K562 (cell line): ENCODE results near the gene FRRS1L.

ENCODE experiments used
- CC2D1A ChIP-seq: fragments of 450-650 bp; IDR thresholded peaks from 2 replicates; pipeline ENCODE4 v1.6.1; 2017; ENCODE audit warnings: mild to moderate bottlenecking
- FOXK1 ChIP-seq: sonication (generic); formaldehyde crosslinking; IDR thresholded peaks from 2 replicates; pipeline ENCODE4 v1.8.0; 2022; ENCODE audit warnings: missing genetic modification reagents, mild to moderate bottlenecking, borderline replicate concordance
- MXI1 ChIP-seq: IDR thresholded peaks from 2 replicates; pipeline ENCODE4 v1.6.1; 2011; ENCODE audit warnings: low read depth, mild to moderate bottlenecking, improper control_type of control experiment, low read length
- SMARCA5 ChIP-seq: fragments of 450-650 bp; IDR thresholded peaks from 2 replicates; pipeline ENCODE4 v1.6.1; 2016
- ZNF668 ChIP-seq: fragments of 250-450 bp; sonication (Bioruptor Pico); IDR thresholded peaks from 2 replicates; pipeline ENCODE4 v1.8.0; 2022; ENCODE audit warnings: mild to moderate bottlenecking, inconsistent platforms
- TF ChIP-seq, protein P1 (sequence below), 3 experiments: IDR thresholded peaks in 2 of 3; conservative IDR thresholded peaks in 1 of 3; 2 replicates each; pipeline ENCODE4 v1.5.1; 2011 to 2012; ENCODE audit warnings: low read length in 3 of 3, mild to moderate bottlenecking in 3 of 3, control low read depth in 2 of 3, improper control_type of control experiment in 1 of 3, inconsistent platforms in 1 of 3, low read depth in 1 of 3, mixed read lengths in 1 of 3, moderate library complexity in 1 of 3; ENCODE audit not compliant: insufficient read depth in 2 of 3
- TF ChIP-seq, protein P2 (sequence below): sonication (generic); formaldehyde crosslinking; IDR thresholded peaks from 2 replicates; pipeline ENCODE4 v1.8.0; 2023; ENCODE audit warnings: mild to moderate bottlenecking, missing genetic modification reagents

DNA sequence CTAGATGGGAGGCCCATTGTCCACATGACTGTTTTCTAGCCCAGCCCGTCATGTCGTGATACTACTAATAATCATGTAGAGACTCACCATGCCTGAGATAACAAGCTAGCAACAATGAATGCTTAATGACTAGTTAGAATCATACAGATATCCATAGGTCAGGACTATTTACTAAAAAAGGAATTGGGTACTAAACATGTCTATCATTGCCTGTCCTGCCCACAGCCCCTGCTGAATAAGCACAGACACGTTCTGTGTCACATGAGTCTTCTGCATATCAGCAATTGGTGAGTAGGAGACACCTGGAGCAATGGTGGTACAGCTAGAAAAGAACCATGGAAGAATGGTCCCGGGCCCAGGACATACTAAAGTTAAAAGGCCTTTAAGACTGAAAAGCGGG is 18.0 kb downstream of the FRRS1L start:
- TF ChIP-seq CC2D1A (no peak), MXI1 (no peak), SMARCA5 (no peak), ZNF668 (no peak), FOXK1 (no peak)
- TF ChIP-seq, protein P1, sequence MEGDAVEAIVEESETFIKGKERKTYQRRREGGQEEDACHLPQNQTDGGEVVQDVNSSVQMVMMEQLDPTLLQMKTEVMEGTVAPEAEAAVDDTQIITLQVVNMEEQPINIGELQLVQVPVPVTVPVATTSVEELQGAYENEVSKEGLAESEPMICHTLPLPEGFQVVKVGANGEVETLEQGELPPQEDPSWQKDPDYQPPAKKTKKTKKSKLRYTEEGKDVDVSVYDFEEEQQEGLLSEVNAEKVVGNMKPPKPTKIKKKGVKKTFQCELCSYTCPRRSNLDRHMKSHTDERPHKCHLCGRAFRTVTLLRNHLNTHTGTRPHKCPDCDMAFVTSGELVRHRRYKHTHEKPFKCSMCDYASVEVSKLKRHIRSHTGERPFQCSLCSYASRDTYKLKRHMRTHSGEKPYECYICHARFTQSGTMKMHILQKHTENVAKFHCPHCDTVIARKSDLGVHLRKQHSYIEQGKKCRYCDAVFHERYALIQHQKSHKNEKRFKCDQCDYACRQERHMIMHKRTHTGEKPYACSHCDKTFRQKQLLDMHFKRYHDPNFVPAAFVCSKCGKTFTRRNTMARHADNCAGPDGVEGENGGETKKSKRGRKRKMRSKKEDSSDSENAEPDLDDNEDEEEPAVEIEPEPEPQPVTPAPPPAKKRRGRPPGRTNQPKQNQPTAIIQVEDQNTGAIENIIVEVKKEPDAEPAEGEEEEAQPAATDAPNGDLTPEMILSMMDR (IDR thresholded peaks at IDR 0.05 in 2 of 3, conservative IDR thresholded peaks at IDR 0.05 in 1 of 3; ENCODE audit: insufficient read depth in 2 of 3, low read depth in 1 of 3, low read length in 3 of 3): no peak
- TF ChIP-seq, protein P2, sequence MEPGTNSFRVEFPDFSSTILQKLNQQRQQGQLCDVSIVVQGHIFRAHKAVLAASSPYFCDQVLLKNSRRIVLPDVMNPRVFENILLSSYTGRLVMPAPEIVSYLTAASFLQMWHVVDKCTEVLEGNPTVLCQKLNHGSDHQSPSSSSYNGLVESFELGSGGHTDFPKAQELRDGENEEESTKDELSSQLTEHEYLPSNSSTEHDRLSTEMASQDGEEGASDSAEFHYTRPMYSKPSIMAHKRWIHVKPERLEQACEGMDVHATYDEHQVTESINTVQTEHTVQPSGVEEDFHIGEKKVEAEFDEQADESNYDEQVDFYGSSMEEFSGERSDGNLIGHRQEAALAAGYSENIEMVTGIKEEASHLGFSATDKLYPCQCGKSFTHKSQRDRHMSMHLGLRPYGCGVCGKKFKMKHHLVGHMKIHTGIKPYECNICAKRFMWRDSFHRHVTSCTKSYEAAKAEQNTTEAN (CRISPR knock-in tag): no peak
